Measurements from ENCODE around the gene UTF1.

DNA sequence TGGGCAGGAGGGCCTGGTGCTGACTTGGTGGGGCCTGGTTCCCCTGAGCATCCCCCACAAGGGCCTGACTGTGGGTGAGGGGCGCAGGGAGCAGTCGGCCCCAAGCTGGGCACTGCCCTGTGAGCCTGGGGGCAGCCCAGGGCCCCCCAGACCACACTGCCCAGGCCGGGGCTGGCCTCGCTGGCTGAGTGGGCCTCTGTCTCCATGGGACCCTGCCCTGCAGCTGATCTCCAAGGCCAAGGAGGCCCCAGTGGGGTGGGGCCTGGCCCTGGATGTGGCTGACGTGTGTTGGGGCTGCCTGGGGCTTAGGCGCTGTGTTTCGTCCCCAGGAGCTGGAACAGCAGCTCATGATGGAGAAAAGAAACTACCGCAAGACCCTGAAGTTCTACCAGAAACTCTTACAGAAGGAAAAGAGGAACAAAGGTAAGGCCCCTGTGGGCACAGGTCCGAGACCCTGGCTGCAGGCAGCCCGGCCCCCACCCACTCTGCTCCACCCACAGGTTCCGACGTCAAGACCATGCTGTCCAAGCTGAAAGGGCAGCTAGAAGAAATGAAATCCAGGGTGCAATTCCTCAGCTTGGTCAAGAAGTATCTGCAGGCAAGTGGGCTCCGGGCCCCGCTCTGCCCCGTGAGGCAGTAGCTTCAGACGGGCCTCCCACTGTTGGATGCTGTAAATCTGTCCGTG, 23.5 kb upstream of the UTF1 start:
- TF ChIP-seq, protein P1, sequence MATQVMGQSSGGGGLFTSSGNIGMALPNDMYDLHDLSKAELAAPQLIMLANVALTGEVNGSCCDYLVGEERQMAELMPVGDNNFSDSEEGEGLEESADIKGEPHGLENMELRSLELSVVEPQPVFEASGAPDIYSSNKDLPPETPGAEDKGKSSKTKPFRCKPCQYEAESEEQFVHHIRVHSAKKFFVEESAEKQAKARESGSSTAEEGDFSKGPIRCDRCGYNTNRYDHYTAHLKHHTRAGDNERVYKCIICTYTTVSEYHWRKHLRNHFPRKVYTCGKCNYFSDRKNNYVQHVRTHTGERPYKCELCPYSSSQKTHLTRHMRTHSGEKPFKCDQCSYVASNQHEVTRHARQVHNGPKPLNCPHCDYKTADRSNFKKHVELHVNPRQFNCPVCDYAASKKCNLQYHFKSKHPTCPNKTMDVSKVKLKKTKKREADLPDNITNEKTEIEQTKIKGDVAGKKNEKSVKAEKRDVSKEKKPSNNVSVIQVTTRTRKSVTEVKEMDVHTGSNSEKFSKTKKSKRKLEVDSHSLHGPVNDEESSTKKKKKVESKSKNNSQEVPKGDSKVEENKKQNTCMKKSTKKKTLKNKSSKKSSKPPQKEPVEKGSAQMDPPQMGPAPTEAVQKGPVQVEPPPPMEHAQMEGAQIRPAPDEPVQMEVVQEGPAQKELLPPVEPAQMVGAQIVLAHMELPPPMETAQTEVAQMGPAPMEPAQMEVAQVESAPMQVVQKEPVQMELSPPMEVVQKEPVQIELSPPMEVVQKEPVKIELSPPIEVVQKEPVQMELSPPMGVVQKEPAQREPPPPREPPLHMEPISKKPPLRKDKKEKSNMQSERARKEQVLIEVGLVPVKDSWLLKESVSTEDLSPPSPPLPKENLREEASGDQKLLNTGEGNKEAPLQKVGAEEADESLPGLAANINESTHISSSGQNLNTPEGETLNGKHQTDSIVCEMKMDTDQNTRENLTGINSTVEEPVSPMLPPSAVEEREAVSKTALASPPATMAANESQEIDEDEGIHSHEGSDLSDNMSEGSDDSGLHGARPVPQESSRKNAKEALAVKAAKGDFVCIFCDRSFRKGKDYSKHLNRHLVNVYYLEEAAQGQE (IDR thresholded peaks at IDR 0.05; ENCODE audit: borderline replicate concordance) = no peak
- TF ChIP-seq, protein P2, sequence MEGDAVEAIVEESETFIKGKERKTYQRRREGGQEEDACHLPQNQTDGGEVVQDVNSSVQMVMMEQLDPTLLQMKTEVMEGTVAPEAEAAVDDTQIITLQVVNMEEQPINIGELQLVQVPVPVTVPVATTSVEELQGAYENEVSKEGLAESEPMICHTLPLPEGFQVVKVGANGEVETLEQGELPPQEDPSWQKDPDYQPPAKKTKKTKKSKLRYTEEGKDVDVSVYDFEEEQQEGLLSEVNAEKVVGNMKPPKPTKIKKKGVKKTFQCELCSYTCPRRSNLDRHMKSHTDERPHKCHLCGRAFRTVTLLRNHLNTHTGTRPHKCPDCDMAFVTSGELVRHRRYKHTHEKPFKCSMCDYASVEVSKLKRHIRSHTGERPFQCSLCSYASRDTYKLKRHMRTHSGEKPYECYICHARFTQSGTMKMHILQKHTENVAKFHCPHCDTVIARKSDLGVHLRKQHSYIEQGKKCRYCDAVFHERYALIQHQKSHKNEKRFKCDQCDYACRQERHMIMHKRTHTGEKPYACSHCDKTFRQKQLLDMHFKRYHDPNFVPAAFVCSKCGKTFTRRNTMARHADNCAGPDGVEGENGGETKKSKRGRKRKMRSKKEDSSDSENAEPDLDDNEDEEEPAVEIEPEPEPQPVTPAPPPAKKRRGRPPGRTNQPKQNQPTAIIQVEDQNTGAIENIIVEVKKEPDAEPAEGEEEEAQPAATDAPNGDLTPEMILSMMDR (IDR thresholded peaks at IDR 0.05; ENCODE audit: poor library complexity, severe bottlenecking) = no peak
